ENCODE measurements around the gene RSAD2. TPM values are rescaled to one million over a fixed set of nuclear protein-coding genes. Genes with fewer than 3 reads are reported as not detected.

RSAD2 gene
- total and polyA plus RNA-seq, 2 experiments from 2014 or later = 0.10 TPM; not detected in 1

- Histone ChIP-seq H3K36me3 (ENCODE audit: insufficient read depth) (no peaks in the 10 kb centered on the region), H3K79me2 (replicated peaks; ENCODE audit: insufficient read depth) (no peaks in the 10 kb centered on the region), H2AFZ (no peak overlapping the region), H3K4me3 (no peak overlapping the region), H3K4me1 (ENCODE audit: insufficient read depth) (no peaks in the 10 kb centered on the region), H3K4me2 (no peak overlapping the region), H3F3A (replicated peaks; ENCODE audit: low read depth) (no peaks in the 10 kb centered on the region), H3K27ac (ENCODE audit: low read depth) (no peak overlapping the region), H4K20me1 (replicated peaks; ENCODE audit: insufficient read depth) (no peaks in the 10 kb centered on the region), H3K9me2 (ENCODE audit: insufficient read depth) (peaks cover 15% of the 10 kb centered on the region; the same call in 1 of the 2 replicates), H3K27me3 (ENCODE audit: insufficient read depth) (no peaks in the 10 kb centered on the region)
- ATAC-seq = no peak
- H3K27ac Mint-ChIP-seq = no peak overlapping the region
- H3K4me3 Mint-ChIP-seq = no peak overlapping the region
- H3K27me3 Mint-ChIP-seq (ENCODE audit: insufficient read depth, low read depth, poor library complexity) = no peaks in the 10 kb centered on the region
- TF ChIP-seq EZH2phosphoT487 (IDR thresholded peaks at IDR 0.05; ENCODE audit: unreplicated experiment) (no peak), NANOG (IDR thresholded peaks at IDR 0.05; ENCODE audit: borderline replicate concordance) (no peak), ZNF331 (CRISPR knock-in tag; IDR thresholded peaks at IDR 0.05; ENCODE audit: low read depth) (no peak), POLR2AphosphoS5 (IDR thresholded peaks at IDR 0.05; ENCODE audit: low read depth) (no peak), ZNF114 (CRISPR knock-in tag; IDR thresholded peaks at IDR 0.05) (no peak), STAT1 (IDR thresholded peaks at IDR 0.05; ENCODE audit: unreplicated experiment) (no peak), CTCF (conservative IDR thresholded peaks at IDR 0.05; ENCODE audit: low read depth in 2 of 2) (no peak), JUNB (IDR thresholded peaks at IDR 0.05; ENCODE audit: unreplicated experiment) (no peak), EZH2 (IDR thresholded peaks at IDR 0.05; ENCODE audit: low read depth, unreplicated experiment) (no peak), CREB1 (CRISPR knock-in tag; IDR thresholded peaks at IDR 0.05; ENCODE audit: low read depth) (no peak)
- TF ChIP-seq, protein P1, sequence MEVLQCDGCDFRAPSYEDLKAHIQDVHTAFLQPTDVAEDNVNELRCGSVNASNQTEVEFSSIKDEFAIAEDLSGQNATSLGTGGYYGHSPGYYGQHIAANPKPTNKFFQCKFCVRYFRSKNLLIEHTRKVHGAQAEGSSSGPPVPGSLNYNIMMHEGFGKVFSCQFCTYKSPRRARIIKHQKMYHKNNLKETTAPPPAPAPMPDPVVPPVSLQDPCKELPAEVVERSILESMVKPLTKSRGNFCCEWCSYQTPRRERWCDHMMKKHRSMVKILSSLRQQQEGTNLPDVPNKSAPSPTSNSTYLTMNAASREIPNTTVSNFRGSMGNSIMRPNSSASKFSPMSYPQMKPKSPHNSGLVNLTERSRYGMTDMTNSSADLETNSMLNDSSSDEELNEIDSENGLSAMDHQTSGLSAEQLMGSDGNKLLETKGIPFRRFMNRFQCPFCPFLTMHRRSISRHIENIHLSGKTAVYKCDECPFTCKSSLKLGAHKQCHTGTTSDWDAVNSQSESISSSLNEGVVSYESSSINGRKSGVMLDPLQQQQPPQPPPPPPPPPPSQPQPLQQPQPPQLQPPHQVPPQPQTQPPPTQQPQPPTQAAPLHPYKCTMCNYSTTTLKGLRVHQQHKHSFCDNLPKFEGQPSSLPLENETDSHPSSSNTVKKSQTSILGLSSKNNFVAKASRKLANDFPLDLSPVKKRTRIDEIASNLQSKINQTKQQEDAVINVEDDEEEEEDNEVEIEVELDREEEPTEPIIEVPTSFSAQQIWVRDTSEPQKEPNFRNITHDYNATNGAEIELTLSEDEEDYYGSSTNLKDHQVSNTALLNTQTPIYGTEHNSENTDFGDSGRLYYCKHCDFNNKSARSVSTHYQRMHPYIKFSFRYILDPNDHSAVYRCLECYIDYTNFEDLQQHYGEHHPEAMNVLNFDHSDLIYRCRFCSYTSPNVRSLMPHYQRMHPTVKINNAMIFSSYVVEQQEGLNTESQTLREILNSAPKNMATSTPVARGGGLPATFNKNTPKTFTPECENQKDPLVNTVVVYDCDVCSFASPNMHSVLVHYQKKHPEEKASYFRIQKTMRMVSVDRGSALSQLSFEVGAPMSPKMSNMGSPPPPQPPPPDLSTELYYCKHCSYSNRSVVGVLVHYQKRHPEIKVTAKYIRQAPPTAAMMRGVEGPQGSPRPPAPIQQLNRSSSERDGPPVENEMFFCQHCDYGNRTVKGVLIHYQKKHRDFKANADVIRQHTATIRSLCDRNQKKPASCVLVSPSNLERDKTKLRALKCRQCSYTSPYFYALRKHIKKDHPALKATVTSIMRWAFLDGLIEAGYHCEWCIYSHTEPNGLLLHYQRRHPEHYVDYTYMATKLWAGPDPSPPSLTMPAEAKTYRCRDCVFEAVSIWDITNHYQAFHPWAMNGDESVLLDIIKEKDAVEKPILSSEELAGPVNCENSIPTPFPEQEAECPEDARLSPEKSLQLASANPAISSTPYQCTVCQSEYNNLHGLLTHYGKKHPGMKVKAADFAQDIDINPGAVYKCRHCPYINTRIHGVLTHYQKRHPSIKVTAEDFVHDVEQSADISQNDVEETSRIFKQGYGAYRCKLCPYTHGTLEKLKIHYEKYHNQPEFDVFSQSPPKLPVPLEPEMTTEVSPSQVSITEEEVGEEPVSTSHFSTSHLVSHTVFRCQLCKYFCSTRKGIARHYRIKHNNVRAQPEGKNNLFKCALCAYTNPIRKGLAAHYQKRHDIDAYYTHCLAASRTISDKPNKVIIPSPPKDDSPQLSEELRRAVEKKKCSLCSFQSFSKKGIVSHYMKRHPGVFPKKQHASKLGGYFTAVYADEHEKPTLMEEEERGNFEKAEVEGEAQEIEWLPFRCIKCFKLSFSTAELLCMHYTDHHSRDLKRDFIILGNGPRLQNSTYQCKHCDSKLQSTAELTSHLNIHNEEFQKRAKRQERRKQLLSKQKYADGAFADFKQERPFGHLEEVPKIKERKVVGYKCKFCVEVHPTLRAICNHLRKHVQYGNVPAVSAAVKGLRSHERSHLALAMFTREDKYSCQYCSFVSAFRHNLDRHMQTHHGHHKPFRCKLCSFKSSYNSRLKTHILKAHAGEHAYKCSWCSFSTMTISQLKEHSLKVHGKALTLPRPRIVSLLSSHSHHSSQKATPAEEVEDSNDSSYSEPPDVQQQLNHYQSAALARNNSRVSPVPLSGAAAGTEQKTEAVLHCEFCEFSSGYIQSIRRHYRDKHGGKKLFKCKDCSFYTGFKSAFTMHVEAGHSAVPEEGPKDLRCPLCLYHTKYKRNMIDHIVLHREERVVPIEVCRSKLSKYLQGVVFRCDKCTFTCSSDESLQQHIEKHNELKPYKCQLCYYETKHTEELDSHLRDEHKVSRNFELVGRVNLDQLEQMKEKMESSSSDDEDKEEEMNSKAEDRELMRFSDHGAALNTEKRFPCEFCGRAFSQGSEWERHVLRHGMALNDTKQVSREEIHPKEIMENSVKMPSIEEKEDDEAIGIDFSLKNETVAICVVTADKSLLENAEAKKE (CRISPR knock-in tag; IDR thresholded peaks at IDR 0.05) = no peak
- TF ChIP-seq, protein P2, sequence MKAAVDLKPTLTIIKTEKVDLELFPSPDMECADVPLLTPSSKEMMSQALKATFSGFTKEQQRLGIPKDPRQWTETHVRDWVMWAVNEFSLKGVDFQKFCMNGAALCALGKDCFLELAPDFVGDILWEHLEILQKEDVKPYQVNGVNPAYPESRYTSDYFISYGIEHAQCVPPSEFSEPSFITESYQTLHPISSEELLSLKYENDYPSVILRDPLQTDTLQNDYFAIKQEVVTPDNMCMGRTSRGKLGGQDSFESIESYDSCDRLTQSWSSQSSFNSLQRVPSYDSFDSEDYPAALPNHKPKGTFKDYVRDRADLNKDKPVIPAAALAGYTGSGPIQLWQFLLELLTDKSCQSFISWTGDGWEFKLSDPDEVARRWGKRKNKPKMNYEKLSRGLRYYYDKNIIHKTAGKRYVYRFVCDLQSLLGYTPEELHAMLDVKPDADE (IDR thresholded peaks at IDR 0.05) = no peak
- TF ChIP-seq, protein P3, sequence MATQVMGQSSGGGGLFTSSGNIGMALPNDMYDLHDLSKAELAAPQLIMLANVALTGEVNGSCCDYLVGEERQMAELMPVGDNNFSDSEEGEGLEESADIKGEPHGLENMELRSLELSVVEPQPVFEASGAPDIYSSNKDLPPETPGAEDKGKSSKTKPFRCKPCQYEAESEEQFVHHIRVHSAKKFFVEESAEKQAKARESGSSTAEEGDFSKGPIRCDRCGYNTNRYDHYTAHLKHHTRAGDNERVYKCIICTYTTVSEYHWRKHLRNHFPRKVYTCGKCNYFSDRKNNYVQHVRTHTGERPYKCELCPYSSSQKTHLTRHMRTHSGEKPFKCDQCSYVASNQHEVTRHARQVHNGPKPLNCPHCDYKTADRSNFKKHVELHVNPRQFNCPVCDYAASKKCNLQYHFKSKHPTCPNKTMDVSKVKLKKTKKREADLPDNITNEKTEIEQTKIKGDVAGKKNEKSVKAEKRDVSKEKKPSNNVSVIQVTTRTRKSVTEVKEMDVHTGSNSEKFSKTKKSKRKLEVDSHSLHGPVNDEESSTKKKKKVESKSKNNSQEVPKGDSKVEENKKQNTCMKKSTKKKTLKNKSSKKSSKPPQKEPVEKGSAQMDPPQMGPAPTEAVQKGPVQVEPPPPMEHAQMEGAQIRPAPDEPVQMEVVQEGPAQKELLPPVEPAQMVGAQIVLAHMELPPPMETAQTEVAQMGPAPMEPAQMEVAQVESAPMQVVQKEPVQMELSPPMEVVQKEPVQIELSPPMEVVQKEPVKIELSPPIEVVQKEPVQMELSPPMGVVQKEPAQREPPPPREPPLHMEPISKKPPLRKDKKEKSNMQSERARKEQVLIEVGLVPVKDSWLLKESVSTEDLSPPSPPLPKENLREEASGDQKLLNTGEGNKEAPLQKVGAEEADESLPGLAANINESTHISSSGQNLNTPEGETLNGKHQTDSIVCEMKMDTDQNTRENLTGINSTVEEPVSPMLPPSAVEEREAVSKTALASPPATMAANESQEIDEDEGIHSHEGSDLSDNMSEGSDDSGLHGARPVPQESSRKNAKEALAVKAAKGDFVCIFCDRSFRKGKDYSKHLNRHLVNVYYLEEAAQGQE (IDR thresholded peaks at IDR 0.05; ENCODE audit: unreplicated experiment) = no peak
- no peaks in the 10 kb centered on the region for H3K4me1 Mint-ChIP-seq
- no peak for DNase-seq (ENCODE audit: low spot score)
- peaks cover 19% of the 10 kb centered on the region for H3K9me3 Mint-ChIP-seq
- H3K36me3 Mint-ChIP-seq (ENCODE audit: low read depth) = no peaks in the 10 kb centered on the region
These were observed 3.5 kb upstream of the RSAD2 start for GRCh38 chr2:6874032-6874431.
